PC-3 (cell line): ENCODE data around the gene ZFPL1. TPM values are rescaled to one million over a fixed set of nuclear protein-coding genes. Genes with fewer than 3 reads are reported as not detected.

Source experiments
- ATAC-seq: fragments of 200-7000 bp; cut with Tn5 transposase; 2 replicates; pipeline ENCODE4 v1.9.1; 2020; ENCODE audit warnings: mild to moderate bottlenecking, moderate library complexity
- BruUV-seq: library from RNA; stranded (reverse); fragments of 400-500 nt; replicated peaks from 2 replicates; lab custom pipeline; 2021; lab: Mats Ljungman, UMichigan
- CTCF ChIA-PET: fragments of 300-600 bp; sonication (Branson Sonifier 250); formaldehyde crosslinking; loops from one replicate; lab custom pipeline; 2022; ENCODE audit warnings: antibody characterized with exemption; lab: Charles Lee
- POLR2A ChIA-PET: fragments of 300-600 bp; sonication (Branson Sonifier 250); formaldehyde crosslinking; loops from one replicate; lab custom pipeline; 2022; ENCODE audit warnings: antibody characterized with exemption; ENCODE audit not compliant: unreplicated experiment; lab: Charles Lee
- DNase-seq: peaks from one replicate; pipeline ENCODE4 v3.0.0-alpha.2; 2015
- H2AFZ ChIP-seq: fragments of 300-600 bp; sonication (generic); 2 replicates; pipeline ENCODE4 v1.6.0; 2016; ENCODE audit warnings: antibody characterized with exemption, low read length
- H3F3A ChIP-seq: fragments of 300-600 bp; sonication (generic); one replicate; pipeline ENCODE4 v1.6.0; 2017; ENCODE audit warnings: antibody characterized with exemption, low read length, control low read depth, mild to moderate bottlenecking; ENCODE audit not compliant: unreplicated experiment
- H3K27ac ChIP-seq: fragments of 300-600 bp; sonication (generic); 2 replicates; pipeline ENCODE4 v1.5.1; 2016; ENCODE audit warnings: mild to moderate bottlenecking, low read length
- H3K27me3 ChIP-seq: fragments of 300-600 bp; sonication (generic); 2 replicates; pipeline ENCODE4 v1.6.1; 2016; ENCODE audit warnings: low read length, mixed read lengths
- H3K36me3 ChIP-seq: fragments of 300-600 bp; sonication (generic); 2 replicates; pipeline ENCODE4 v1.6.1; 2016; ENCODE audit warnings: low read depth, mixed run types, low read length, mixed read lengths
- H3K4me1 ChIP-seq: fragments of 300-600 bp; sonication (generic); 2 replicates; pipeline ENCODE4 v1.5.1; 2016; ENCODE audit warnings: low read length; ENCODE audit not compliant: insufficient read depth
- H3K4me2 ChIP-seq: fragments of 300-600 bp; sonication (generic); 2 replicates; pipeline ENCODE4 v1.6.0; 2016; ENCODE audit warnings: low read length
- H3K4me3 ChIP-seq: fragments of 300-600 bp; sonication (generic); 2 replicates; pipeline ENCODE4 v1.5.1; 2016; ENCODE audit warnings: mild to moderate bottlenecking, low read length, mixed read lengths
- H3K79me2 ChIP-seq: fragments of 300-600 bp; sonication (generic); 2 replicates; pipeline ENCODE4 v1.6.1; 2017; ENCODE audit warnings: low read length, mixed read lengths
- H3K9ac ChIP-seq: fragments of 300-600 bp; sonication (generic); 2 replicates; pipeline ENCODE4 v1.6.0; 2016; ENCODE audit warnings: mild to moderate bottlenecking, low read length
- H3K9me2 ChIP-seq: fragments of 300-600 bp; sonication (generic); replicated peaks from 2 replicates; pipeline ENCODE4 v1.6.1; 2016; ENCODE audit warnings: mixed run types, low read length, mixed read lengths
- H3K9me3 ChIP-seq: fragments of 300-600 bp; sonication (generic); 2 replicates; pipeline ENCODE4 v1.6.1; 2016; ENCODE audit warnings: low read length, mixed read lengths
- H4K20me1 ChIP-seq: fragments of 300-600 bp; sonication (generic); 2 replicates; pipeline ENCODE4 v1.6.1; 2016; ENCODE audit warnings: low read length, mixed read lengths
- CTCF ChIP-seq: fragments of 300-600 bp; sonication (generic); conservative IDR thresholded peaks from 2 replicates; pipeline ENCODE4 v1.5.1; 2017; ENCODE audit warnings: antibody characterized with exemption, low read depth, mild to moderate bottlenecking, low read length
- EZH2 ChIP-seq: fragments of 300-600 bp; sonication (generic); IDR thresholded peaks from one replicate; pipeline ENCODE4 v1.6.1; 2017; ENCODE audit warnings: antibody characterized with exemption, mild to moderate bottlenecking, low read length; ENCODE audit not compliant: unreplicated experiment
- EZH2phosphoT487 ChIP-seq: fragments of 300-600 bp; sonication (generic); IDR thresholded peaks from 2 replicates; pipeline ENCODE4 v1.6.1; 2018; ENCODE audit warnings: mild to moderate bottlenecking, antibody characterized with exemption, low read length, borderline replicate concordance
- intact Hi-C: fragments of 100-400 bp; cut with micrococcal nuclease; formaldehyde crosslinking; loops from 2 replicates; pipeline ENCODE4 v1.9.0; 2023
- total RNA-seq: library from RNA; depleted of rRNA; stranded (reverse); fragments of >200 nt; gene quantifications from 2 replicates; pipeline ENCODE4 v1.2.3, GENCODE V29; 2014

ZFPL1 gene
- total RNA-seq, 1 experiment from 2014 or later: 103 TPM

GRCh38 chr11:65087827-65088226 lies 3.8 kb downstream of the ZFPL1 start:
- H3K27ac ChIP-seq: no peak overlapping the region
- no peaks in the 10 kb centered on the region for H3F3A ChIP-seq
- H4K20me1 ChIP-seq: no peaks in the 10 kb centered on the region
- DNase-seq (no peak), ATAC-seq (no peak)
- CTCF ChIA-PET: no interaction called here
- peaks cover 12% of the 10 kb centered on the region for H3K4me1 ChIP-seq
- H3K79me2 ChIP-seq: peaks cover 29% of the 10 kb centered on the region
- POLR2A ChIA-PET: no interaction called here
- H3K9me3 ChIP-seq: no peaks in the 10 kb centered on the region
- intact Hi-C loops: no loop called here
- no peaks in the 10 kb centered on the region for H3K27me3 ChIP-seq
- TF ChIP-seq EZH2 (no peak), CTCF (no peak), EZH2phosphoT487 (no peak)
- no peak overlapping the region for H3K4me3 ChIP-seq
- H3K36me3 ChIP-seq: peaks cover 11% of the 10 kb centered on the region; the same call in 1 of the 2 replicates
- no peak overlapping the region for H3K4me2 ChIP-seq
- H3K9ac ChIP-seq: no peak overlapping the region
- H2AFZ ChIP-seq: no peak overlapping the region
- no peaks in the 10 kb centered on the region for H3K9me2 ChIP-seq
- no TSS peak for BruUV-seq

GRCh38 chr11:65089621-65090020 lies 5.6 kb downstream of the ZFPL1 start:
- H3K79me2 ChIP-seq: peaks cover 14% of the 10 kb centered on the region
- ATAC-seq: no peak
- no peak overlapping the region for H3K4me2 ChIP-seq
- peaks cover 8% of the 10 kb centered on the region; the same call in 1 of the 2 replicates for H3K4me1 ChIP-seq
- no peak for DNase-seq
- H3F3A ChIP-seq: no peaks in the 10 kb centered on the region
- no TSS peak for BruUV-seq
- intact Hi-C loops: no loop called here
- POLR2A ChIA-PET: no interaction called here
- H4K20me1 ChIP-seq: no peaks in the 10 kb centered on the region
- H2AFZ ChIP-seq: no peak overlapping the region
- peaks cover 11% of the 10 kb centered on the region; the same call in 1 of the 2 replicates for H3K36me3 ChIP-seq
- H3K9me3 ChIP-seq: no peaks in the 10 kb centered on the region
- no peaks in the 10 kb centered on the region for H3K9me2 ChIP-seq
- CTCF ChIA-PET: no interaction called here
- H3K9ac ChIP-seq: no peak overlapping the region
- H3K4me3 ChIP-seq: no peak overlapping the region
- no peak overlapping the region for H3K27ac ChIP-seq
- no peak for TF ChIP-seq CTCF
- TF ChIP-seq EZH2: no peak
- TF ChIP-seq EZH2phosphoT487: no peak
- H3K27me3 ChIP-seq: no peaks in the 10 kb centered on the region

- Histone ChIP-seq H3K4me1 (peaks cover 2% of the 10 kb centered on the region; the same call in 1 of the 2 replicates), H3K9me3 (no peaks in the 10 kb centered on the region), H3K27me3 (no peaks in the 10 kb centered on the region), H3K36me3 (peaks cover 10% of the 10 kb centered on the region; the same call in 1 of the 2 replicates), H2AFZ (no peak overlapping the region), H3K9me2 (no peaks in the 10 kb centered on the region), H3K9ac (no peak overlapping the region), H3K4me2 (no peak overlapping the region), H3F3A (no peaks in the 10 kb centered on the region), H4K20me1 (no peaks in the 10 kb centered on the region), H3K27ac (no peak overlapping the region), H3K79me2 (peaks cover 4% of the 10 kb centered on the region), H3K4me3 (no peak overlapping the region)
- ChIA-PET POLR2A (interaction anchor here (0.5 kb wide), 1 partner anchor 810 kb away, joined by 3 read pairs; the partner anchor contains the start of gene FOSL1), CTCF (interaction anchor here (0.6 kb wide), 1 partner anchor 352 kb away, joined by 4 read pairs; no protein-coding TSS in a partner anchor)
- ATAC-seq (no peak), DNase-seq (no peak)
- BruUV-seq: no TSS peak
- TF ChIP-seq EZH2: no peak
- no peak for TF ChIP-seq CTCF
- no peak for TF ChIP-seq EZH2phosphoT487
- intact Hi-C loops: no loop called here
Observed at GRCh38 chr11:65090628-65091027, 6.6 kb downstream of the ZFPL1 start.
